KMS-11 (cell line): ENCODE measurements around the gene RHOV.

Experiments used
- H2AFZ ChIP-seq: fragments of 200-600 bp; sonication (generic); 2 replicates; pipeline ENCODE4 v1.6.1; 2016; ENCODE audit warnings: antibody characterized with exemption, mixed run types, low read depth
- H3K27ac ChIP-seq: fragments of 200-600 bp; sonication (generic); 2 replicates; pipeline ENCODE4 v1.6.1; 2016; ENCODE audit warnings: mild to moderate bottlenecking, mixed run types
- H3K27me3 ChIP-seq: fragments of 200-600 bp; sonication (generic); 2 replicates; pipeline ENCODE4 v1.6.1; 2017; ENCODE audit warnings: mild to moderate bottlenecking, low read depth, mixed run types, moderate library complexity; ENCODE audit not compliant: insufficient read depth
- H3K36me3 ChIP-seq: fragments of 200-600 bp; sonication (generic); 2 replicates; pipeline ENCODE4 v1.6.1; 2017; ENCODE audit warnings: mild to moderate bottlenecking, mixed run types; ENCODE audit not compliant: insufficient read depth
- H3K4me1 ChIP-seq: fragments of 200-600 bp; sonication (generic); 2 replicates; pipeline ENCODE4 v1.6.1; 2016; ENCODE audit warnings: mild to moderate bottlenecking, low read depth, mixed run types; ENCODE audit not compliant: poor library complexity, severe bottlenecking
- H3K4me2 ChIP-seq: fragments of 200-600 bp; sonication (generic); 2 replicates; pipeline ENCODE4 v1.7.0; 2016; ENCODE audit warnings: mild to moderate bottlenecking, mixed run types
- H3K4me3 ChIP-seq: fragments of 200-600 bp; sonication (generic); IDR thresholded peaks from 2 replicates; pipeline ENCODE4 v1.6.1; 2017; ENCODE audit warnings: low read depth, low read length, mixed read lengths; ENCODE audit not compliant: insufficient read depth
- H3K79me2 ChIP-seq: fragments of 200-600 bp; sonication (generic); 2 replicates; pipeline ENCODE4 v1.6.1; 2016; ENCODE audit warnings: low read depth, mixed run types; ENCODE audit not compliant: insufficient read depth
- H3K9ac ChIP-seq: fragments of 200-600 bp; sonication (generic); 2 replicates; pipeline ENCODE4 v1.6.1; 2016; ENCODE audit warnings: mild to moderate bottlenecking, mixed run types
- H4K20me1 ChIP-seq: fragments of 200-600 bp; sonication (generic); 2 replicates; pipeline ENCODE4 v1.6.1; 2016; ENCODE audit warnings: mild to moderate bottlenecking, mixed run types; ENCODE audit not compliant: insufficient read depth
- TF ChIP-seq, protein P1 (sequence below): fragments of 200-600 bp; sonication (generic); conservative IDR thresholded peaks from 2 replicates; pipeline ENCODE4 v1.6.1; 2017; ENCODE audit warnings: low read depth, mild to moderate bottlenecking, antibody characterized with exemption, low read length, moderate library complexity, mixed read lengths

RHOV gene

DNA sequence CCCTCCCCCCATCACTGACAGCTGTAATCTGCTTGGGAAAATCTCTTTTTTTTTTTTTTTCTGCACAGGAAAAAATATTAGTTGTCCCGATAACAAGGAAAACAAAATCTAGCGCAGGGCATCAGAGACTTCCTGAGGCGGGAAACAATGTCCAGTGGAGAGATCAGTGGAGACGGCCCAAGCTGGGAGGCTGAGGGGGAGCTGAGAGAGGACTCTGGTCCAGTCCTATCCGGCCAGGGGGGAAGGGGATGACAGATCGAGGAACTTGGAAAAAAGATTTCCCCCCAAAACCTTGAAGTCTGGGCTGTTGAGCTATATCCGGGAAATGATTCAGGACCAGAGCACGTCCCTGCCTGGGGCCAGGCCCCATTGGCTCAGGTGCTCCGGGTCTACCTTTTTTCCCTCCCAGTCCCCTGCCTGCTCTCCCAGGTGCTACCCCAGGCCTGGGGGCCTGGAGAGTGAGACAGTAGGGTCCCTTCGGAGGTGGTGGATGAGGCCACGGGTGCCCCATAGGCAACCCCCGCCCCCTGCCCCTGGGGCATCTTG is 41.2 kb upstream of the RHOV start:
- H4K20me1 ChIP-seq: no peaks in the 10 kb centered on the region
- no peaks in the 10 kb centered on the region for H3K36me3 ChIP-seq
- no peak overlapping the region for H3K4me3 ChIP-seq
- no peaks in the 10 kb centered on the region for H3K79me2 ChIP-seq
- no peak overlapping the region for H3K4me2 ChIP-seq
- H2AFZ ChIP-seq: no peak overlapping the region
- TF ChIP-seq, protein P1, sequence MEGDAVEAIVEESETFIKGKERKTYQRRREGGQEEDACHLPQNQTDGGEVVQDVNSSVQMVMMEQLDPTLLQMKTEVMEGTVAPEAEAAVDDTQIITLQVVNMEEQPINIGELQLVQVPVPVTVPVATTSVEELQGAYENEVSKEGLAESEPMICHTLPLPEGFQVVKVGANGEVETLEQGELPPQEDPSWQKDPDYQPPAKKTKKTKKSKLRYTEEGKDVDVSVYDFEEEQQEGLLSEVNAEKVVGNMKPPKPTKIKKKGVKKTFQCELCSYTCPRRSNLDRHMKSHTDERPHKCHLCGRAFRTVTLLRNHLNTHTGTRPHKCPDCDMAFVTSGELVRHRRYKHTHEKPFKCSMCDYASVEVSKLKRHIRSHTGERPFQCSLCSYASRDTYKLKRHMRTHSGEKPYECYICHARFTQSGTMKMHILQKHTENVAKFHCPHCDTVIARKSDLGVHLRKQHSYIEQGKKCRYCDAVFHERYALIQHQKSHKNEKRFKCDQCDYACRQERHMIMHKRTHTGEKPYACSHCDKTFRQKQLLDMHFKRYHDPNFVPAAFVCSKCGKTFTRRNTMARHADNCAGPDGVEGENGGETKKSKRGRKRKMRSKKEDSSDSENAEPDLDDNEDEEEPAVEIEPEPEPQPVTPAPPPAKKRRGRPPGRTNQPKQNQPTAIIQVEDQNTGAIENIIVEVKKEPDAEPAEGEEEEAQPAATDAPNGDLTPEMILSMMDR: no peak
- no peak overlapping the region for H3K9ac ChIP-seq
- H3K4me1 ChIP-seq: no peaks in the 10 kb centered on the region
- H3K27ac ChIP-seq: no peak overlapping the region
- H3K27me3 ChIP-seq: no peaks in the 10 kb centered on the region

DNA sequence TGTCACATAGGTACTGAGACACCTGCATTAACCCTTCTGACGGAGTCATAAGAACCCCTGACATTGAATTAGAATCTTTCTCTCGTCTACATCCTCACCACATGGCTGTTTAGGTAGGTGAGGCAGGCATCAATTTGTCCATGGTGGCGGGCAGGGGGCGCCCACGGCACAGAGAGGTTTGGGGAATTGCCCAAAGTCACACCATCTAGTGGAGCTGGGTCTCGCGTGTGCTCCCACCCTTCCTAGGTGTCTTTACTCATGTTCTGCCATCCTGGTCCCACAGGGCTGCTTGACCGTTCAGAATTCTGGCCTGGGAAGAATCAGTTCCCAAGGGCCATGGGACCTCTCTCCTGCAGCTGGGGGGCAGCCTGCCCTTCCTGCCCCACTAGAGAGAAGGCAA is 40.5 kb upstream of the RHOV start:
- H3K27me3 ChIP-seq: no peaks in the 10 kb centered on the region
- no peak overlapping the region for H3K4me2 ChIP-seq
- no peaks in the 10 kb centered on the region for H3K4me1 ChIP-seq
- no peak overlapping the region for H3K27ac ChIP-seq
- H3K79me2 ChIP-seq: no peaks in the 10 kb centered on the region
- TF ChIP-seq, protein P1: no peak
- H3K9ac ChIP-seq: no peak overlapping the region
- H4K20me1 ChIP-seq: no peaks in the 10 kb centered on the region
- no peak overlapping the region for H3K4me3 ChIP-seq
- no peaks in the 10 kb centered on the region for H3K36me3 ChIP-seq
- no peak overlapping the region for H2AFZ ChIP-seq

DNA sequence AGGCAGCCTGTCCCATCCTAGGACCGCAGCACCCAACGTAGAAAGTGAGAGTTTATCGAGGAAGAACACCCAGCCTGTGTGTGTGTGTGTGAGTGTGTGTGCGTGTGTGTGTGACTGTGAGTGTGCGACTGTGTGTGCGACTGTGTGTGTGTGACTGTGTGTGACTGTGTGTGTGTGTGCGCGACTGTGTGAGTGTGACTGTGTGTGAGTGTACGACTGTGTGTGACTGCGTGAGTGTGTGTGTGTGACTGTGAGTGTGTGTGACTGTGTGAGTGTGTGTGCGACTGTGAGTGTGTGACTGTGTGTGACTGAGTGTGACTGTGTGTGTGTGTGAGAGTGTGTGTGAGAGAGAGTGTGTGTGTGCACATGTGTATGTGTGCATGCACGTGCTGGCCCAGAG is 40.0 kb upstream of the RHOV start:
- Histone ChIP-seq H3K27ac (no peak overlapping the region), H3K4me1 (no peaks in the 10 kb centered on the region), H3K79me2 (no peaks in the 10 kb centered on the region), H2AFZ (no peak overlapping the region), H3K27me3 (no peaks in the 10 kb centered on the region), H3K36me3 (no peaks in the 10 kb centered on the region), H3K9ac (no peak overlapping the region), H4K20me1 (no peaks in the 10 kb centered on the region), H3K4me3 (no peak overlapping the region), H3K4me2 (no peak overlapping the region)
- TF ChIP-seq, protein P1: no peak

DNA sequence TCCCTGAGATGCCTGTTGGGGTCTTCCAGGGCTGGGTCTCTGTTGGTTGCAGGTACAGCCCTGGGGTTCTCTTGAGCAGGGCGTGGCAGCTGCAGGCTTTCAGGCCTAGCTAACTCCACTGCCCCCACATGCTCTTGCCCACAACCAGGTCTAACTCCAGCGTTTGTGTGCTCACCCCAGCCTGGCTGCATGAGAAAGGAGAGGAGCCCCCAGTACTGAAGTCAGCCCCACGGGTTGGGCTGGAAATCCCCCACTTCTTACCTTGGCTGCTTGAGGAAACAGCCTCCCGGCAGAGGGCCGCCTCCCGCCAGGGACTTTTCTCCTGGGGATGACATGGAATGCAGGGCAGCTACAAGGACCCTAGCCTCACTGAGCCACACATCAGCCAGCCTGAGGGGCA is 38.4 kb upstream of the RHOV start:
- H4K20me1 ChIP-seq: no peaks in the 10 kb centered on the region
- TF ChIP-seq, protein P1: no peak
- H3K4me3 ChIP-seq: no peak overlapping the region
- H3K79me2 ChIP-seq: no peaks in the 10 kb centered on the region
- H3K4me2 ChIP-seq: no peak overlapping the region
- no peaks in the 10 kb centered on the region for H3K36me3 ChIP-seq
- peaks cover 9% of the 10 kb centered on the region for H3K4me1 ChIP-seq
- no peak overlapping the region for H3K27ac ChIP-seq
- H3K9ac ChIP-seq: no peak overlapping the region
- H2AFZ ChIP-seq: no peak overlapping the region
- H3K27me3 ChIP-seq: no peaks in the 10 kb centered on the region

DNA sequence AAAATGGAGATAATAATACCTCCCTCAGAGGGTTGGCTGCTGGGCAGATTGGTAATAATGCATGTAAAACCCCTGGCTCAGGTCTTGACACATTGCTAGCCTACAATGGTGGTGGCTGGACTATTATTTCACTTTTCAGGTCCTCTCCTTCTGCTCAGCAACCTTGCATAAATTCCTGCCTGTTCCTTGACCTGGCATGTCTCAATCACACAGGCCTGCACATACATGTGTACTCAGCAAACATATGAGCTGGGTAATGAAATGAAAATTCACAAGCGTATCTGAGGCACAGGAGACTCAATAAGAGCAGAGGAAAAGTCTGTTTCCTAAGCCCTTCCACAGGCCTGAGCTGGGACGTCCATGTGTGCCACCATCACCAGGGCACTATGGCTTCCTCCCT is 37.7 kb upstream of the RHOV start:
- Histone ChIP-seq H3K36me3 (no peaks in the 10 kb centered on the region), H3K9ac (no peak overlapping the region), H2AFZ (no peak overlapping the region), H3K4me2 (no peak overlapping the region), H3K4me1 (peaks cover 13% of the 10 kb centered on the region), H3K4me3 (no peak overlapping the region), H3K27me3 (no peaks in the 10 kb centered on the region), H4K20me1 (no peaks in the 10 kb centered on the region), H3K27ac (no peak overlapping the region), H3K79me2 (no peaks in the 10 kb centered on the region)
- TF ChIP-seq, protein P1: no peak
